Gastroesophageal sphincter (tissue), 4 donors: ENCODE measurements around the gene SLC7A14. TPM values are rescaled to one million over a fixed set of nuclear protein-coding genes. Genes with fewer than 3 reads are reported as not detected.

ENCODE experiments used
- ATAC-seq: fragments of 150-250 bp; one replicate; pipeline ENCODE4 v1.9.1; 2016; ENCODE audit warnings: mild to moderate bottlenecking, moderate library complexity
- H3K27ac ChIP-seq, 4 donors: fragments of 200-600 bp; sonication (generic) in 3 of 4; 1 replicate in 3 of 4; 2 replicates in 1 of 4; pipeline ENCODE4 v1.5.1; 2016 to 2019
- H3K27me3 ChIP-seq: fragments of 200-600 bp; sonication (generic); one replicate; pipeline ENCODE4 v1.5.1; 2019
- H3K36me3 ChIP-seq, 2 donors: fragments of 200-600 bp; sonication (generic); one replicate each; pipeline ENCODE4 v1.5.1; 2019; ENCODE audit warnings: control low read depth in 1 of 2
- H3K4me1 ChIP-seq, 3 donors: fragments of 200-600 bp; sonication (generic); 1 replicate in 2 of 3; 2 replicates in 1 of 3; pipeline ENCODE4 v1.5.1; 2016 to 2019; ENCODE audit warnings: control low read depth in 2 of 3
- H3K4me3 ChIP-seq, 2 donors: fragments of 200-600 bp; sonication (generic); one replicate each; pipeline ENCODE4 v1.5.1; 2019; ENCODE audit warnings: mild to moderate bottlenecking in 1 of 2, moderate library complexity in 1 of 2
- H3K9me3 ChIP-seq, 3 donors: fragments of 200-600 bp; sonication (generic); one replicate each; pipeline ENCODE4 v1.5.1; 2017 to 2019; ENCODE audit warnings: control low read depth in 2 of 3
- EP300 ChIP-seq: sonication (generic); formaldehyde crosslinking; IDR thresholded peaks from one replicate; pipeline ENCODE4 v1.6.1; 2017; ENCODE audit warnings: antibody characterized with exemption, mild to moderate bottlenecking
- POLR2A ChIP-seq, 2 donors: fragments of 450-650 bp; IDR thresholded peaks; one replicate each; pipeline ENCODE4 v1.6.1; 2017; ENCODE audit warnings: antibody characterized with exemption in 2 of 2, mild to moderate bottlenecking in 2 of 2, moderate library complexity in 1 of 2
- POLR2AphosphoS5 ChIP-seq: sonication (generic); formaldehyde crosslinking; IDR thresholded peaks from one replicate; pipeline ENCODE4 v1.6.1; 2017; ENCODE audit warnings: antibody characterized with exemption
- WGBS, 2 donors: methylation state at CpG; one replicate each; pipeline ENCODE4 v1.1.5; 2018; ENCODE audit warnings: low coverage in 1 of 2; 5-methylcytosine and 5-hydroxymethylcytosine counted together
- total RNA-seq, 4 donors: library from RNA; depleted of rRNA; stranded (reverse); fragments of >200 nt; gene quantifications; one replicate each; pipeline ENCODE4 v1.1.0, GENCODE V29; 2016
- TF ChIP-seq, protein P1 (sequence below), 4 experiments: fragments of 200-600 bp in 2 of 4; fragments of 450-650 bp in 2 of 4; sonication (generic) in 1 of 4; IDR thresholded peaks; one replicate each; pipeline ENCODE4 v1.5.1; 2017 to 2019; ENCODE audit warnings: antibody characterized with exemption in 4 of 4, mild to moderate bottlenecking in 2 of 4, moderate library complexity in 2 of 4

Gene SLC7A14
- total RNA-seq, 4 donors from 2014 or later: under 0.01 to 0.99 (median 0.43) TPM

DNA sequence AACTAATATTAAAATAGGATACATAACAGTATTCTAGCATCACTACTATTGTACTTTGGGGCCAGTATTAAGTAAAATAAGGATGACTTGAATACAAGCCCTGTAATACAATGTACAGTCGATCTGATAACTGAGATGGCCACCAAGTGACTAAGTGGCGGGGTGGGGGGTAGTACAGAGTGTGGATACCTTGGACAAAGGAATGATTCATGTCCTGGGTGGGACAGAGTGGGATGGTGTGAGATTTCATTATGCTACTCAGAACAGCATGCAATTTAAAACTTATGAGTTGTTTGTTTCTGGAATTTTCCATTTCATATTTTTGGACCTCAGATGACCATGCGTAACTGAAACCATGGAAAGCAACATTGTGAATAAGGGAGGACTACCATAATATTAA lies 46.0 kb downstream of the SLC7A14 start:
- WGBS, 2 donors: 63 to 69% methylated on average over 3 of the region's 3 CpGs
- Histone ChIP-seq H3K4me1 (no peaks in the 10 kb centered on the region), H3K27ac (no peak overlapping the region), H3K36me3 (no peaks in the 10 kb centered on the region), H3K27me3 (no peaks in the 10 kb centered on the region), H3K9me3 (no peaks in the 10 kb centered on the region), H3K4me3 (no peak overlapping the region)
- TF ChIP-seq EP300 (no peak), POLR2A (IDR thresholded peaks at IDR 0.05) (no peak), POLR2AphosphoS5 (no peak)
- TF ChIP-seq, protein P1, sequence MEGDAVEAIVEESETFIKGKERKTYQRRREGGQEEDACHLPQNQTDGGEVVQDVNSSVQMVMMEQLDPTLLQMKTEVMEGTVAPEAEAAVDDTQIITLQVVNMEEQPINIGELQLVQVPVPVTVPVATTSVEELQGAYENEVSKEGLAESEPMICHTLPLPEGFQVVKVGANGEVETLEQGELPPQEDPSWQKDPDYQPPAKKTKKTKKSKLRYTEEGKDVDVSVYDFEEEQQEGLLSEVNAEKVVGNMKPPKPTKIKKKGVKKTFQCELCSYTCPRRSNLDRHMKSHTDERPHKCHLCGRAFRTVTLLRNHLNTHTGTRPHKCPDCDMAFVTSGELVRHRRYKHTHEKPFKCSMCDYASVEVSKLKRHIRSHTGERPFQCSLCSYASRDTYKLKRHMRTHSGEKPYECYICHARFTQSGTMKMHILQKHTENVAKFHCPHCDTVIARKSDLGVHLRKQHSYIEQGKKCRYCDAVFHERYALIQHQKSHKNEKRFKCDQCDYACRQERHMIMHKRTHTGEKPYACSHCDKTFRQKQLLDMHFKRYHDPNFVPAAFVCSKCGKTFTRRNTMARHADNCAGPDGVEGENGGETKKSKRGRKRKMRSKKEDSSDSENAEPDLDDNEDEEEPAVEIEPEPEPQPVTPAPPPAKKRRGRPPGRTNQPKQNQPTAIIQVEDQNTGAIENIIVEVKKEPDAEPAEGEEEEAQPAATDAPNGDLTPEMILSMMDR (IDR thresholded peaks at IDR 0.05): no peak
- ATAC-seq: no peak

- H3K27me3 ChIP-seq: no peaks in the 10 kb centered on the region
- no peaks in the 10 kb centered on the region for H3K9me3 ChIP-seq
- no peak overlapping the region for H3K4me3 ChIP-seq
- no peak for ATAC-seq
- TF ChIP-seq EP300: no peak
- no peaks in the 10 kb centered on the region for H3K36me3 ChIP-seq
- H3K27ac ChIP-seq: no peak overlapping the region
- H3K4me1 ChIP-seq: no peaks in the 10 kb centered on the region
These were observed 49.2 kb downstream of the SLC7A14 start for GRCh38 chr3:170536712-170537111.

DNA sequence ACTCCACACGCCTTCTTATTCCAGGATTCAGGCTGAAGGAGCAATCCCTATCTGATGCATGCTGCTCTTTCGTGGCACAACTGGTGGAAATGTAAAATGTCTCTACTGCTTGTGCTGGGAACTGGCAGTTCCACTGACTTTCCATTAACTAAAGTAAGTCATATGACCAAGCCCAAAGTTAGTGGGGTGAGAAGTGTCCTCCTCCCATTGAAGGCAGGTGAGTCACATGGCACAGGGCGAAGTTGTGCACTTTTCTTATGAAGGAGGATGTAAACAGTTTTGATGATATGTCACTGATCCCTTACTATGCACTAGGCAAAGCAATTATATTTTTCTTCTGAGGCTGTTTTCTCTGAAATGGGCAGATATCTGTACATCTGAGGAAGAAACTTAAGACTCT lies 51.6 kb downstream of the SLC7A14 start:
- ATAC-seq: no peak
- Histone ChIP-seq H3K36me3 (no peaks in the 10 kb centered on the region), H3K27ac (no peak overlapping the region), H3K9me3 (no peaks in the 10 kb centered on the region), H3K4me1 (no peaks in the 10 kb centered on the region), H3K4me3 (no peak overlapping the region), H3K27me3 (no peaks in the 10 kb centered on the region)
- WGBS, 2 donors: 71 to 73% methylated on average over 1 to 3 of the region's 3 CpGs
- TF ChIP-seq POLR2AphosphoS5: no peak
- TF ChIP-seq, protein P1 (IDR thresholded peaks at IDR 0.05): no peak
- no peak for TF ChIP-seq EP300
- TF ChIP-seq POLR2A (IDR thresholded peaks at IDR 0.05): no peak

DNA sequence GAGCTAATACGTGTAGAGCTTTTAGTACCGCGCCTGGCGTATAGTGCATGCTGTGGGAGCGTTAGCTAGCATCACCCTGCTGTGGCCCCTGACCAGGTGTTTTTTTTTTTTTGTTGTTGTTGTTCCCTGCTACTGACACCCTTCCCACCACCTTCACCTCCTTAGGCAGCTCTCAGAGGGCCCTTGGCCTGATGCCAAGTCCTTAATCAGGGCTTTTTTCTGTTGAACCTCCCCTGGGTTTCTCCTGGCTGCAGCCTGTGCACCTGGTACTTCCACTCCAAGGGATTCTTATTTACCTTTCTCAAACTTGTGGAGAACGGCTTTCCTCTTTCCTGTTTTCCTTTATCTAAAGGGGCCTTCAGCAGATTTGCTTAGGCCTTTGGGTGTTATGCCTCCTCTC lies 53.3 kb downstream of the SLC7A14 start:
- 68 to 90% methylated on average over 5 to 6 of the region's 6 CpGs for WGBS, 2 donors
- H3K4me3 ChIP-seq: no peak overlapping the region
- no peak for TF ChIP-seq POLR2AphosphoS5
- TF ChIP-seq, protein P1 (IDR thresholded peaks at IDR 0.05): no peak
- no peak for TF ChIP-seq POLR2A (IDR thresholded peaks at IDR 0.05)
- no peak for TF ChIP-seq EP300
- H3K9me3 ChIP-seq: no peaks in the 10 kb centered on the region
- no peaks in the 10 kb centered on the region for H3K27me3 ChIP-seq
- no peak for ATAC-seq
- H3K36me3 ChIP-seq: no peaks in the 10 kb centered on the region
- H3K4me1 ChIP-seq: no peaks in the 10 kb centered on the region
- H3K27ac ChIP-seq: no peak overlapping the region

DNA sequence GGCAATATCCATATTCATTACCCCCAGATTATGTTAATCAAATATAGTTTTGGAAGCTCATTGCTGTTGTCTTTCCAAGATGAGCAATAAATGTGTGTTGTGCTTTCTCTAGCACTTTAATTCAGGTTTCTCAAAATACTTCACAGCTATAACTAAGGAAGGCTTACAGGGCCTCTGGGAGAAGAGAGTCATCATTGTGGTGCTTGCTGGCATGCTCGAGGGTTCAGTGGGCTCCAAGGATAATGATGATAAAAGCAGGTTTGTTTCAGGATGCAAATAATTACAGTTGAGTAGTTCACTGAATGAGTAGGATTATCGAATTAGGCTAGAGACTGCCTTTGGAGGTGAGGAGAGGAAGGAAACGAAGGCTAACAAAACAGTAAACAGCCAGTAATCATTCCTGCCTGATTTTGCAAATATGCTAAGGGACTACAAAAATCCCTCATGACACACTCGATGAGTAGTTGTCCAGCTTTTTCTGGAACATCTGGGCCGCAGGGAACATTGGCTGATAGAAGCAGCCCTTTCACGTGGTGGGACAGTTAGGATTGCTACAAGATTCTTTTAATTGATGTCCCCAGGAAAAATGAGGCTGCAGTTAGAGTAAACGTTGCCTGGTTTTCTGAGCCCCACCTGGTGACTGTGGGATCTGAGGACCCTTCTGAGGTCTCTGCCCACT lies 54.1 kb downstream of the SLC7A14 start:
- Histone ChIP-seq H3K27me3 (no peaks in the 10 kb centered on the region), H3K4me1 (no peaks in the 10 kb centered on the region), H3K36me3 (no peaks in the 10 kb centered on the region), H3K4me3 (no peak overlapping the region), H3K27ac (no peak overlapping the region), H3K9me3 (no peaks in the 10 kb centered on the region)
- peak; percentile 75 for ATAC-seq
- TF ChIP-seq POLR2A (IDR thresholded peaks at IDR 0.05): no peak
- TF ChIP-seq, protein P1 (IDR thresholded peaks at IDR 0.05): no peak
- no peak for TF ChIP-seq EP300
- no peak for TF ChIP-seq POLR2AphosphoS5
- 41 to 47% methylated on average over 5 to 7 of the region's 7 CpGs for WGBS, 2 donors
